ENCODE results near the gene EFCAB14. TPM values are rescaled to one million over a fixed set of nuclear protein-coding genes. Genes with fewer than 3 reads are reported as not detected.

EFCAB14 gene
- total and polyA plus RNA-seq, 2 experiments from 2014 or later: 38.5 to 79.3 TPM

DNA sequence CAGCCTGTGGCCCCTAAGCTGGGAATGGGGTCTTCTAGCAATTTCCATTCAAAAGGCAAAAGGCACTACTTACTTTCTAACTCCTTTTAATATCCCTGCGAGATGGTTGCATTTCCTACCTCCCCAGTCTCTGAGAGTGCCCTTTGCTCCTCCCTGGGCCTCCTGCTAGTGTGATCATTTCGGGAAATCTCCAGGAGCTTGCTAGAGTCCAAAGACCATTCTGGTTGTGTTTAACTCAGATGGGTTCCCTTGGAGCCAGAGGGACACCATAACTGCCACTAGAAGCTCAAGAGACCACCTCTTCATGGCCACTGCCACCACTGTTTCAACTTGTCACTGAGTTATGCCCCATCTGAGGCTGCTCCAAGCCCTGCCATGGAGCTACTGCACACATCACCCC, 45.5 kb upstream of the EFCAB14 start:
- no peak overlapping the region for H3K4me3 ChIP-seq
- peak overlapping the region; percentile 48 for H3K4me2 ChIP-seq
- no peaks in the 10 kb centered on the region for H3K9me2 ChIP-seq (replicated peaks; ENCODE audit: insufficient read depth)
- no peaks in the 10 kb centered on the region for H3K27me3 ChIP-seq
- no peaks in the 10 kb centered on the region for H3K36me3 ChIP-seq (replicated peaks; ENCODE audit: insufficient read depth, low read depth)
- DNase-seq (ENCODE audit: low spot score): peak; percentile 54
- H3K9me3 ChIP-seq (ENCODE audit: low read depth): no peaks in the 10 kb centered on the region
- H3K27ac ChIP-seq: peak overlapping the region; percentile 87
- peaks cover 18% of the 10 kb centered on the region for H3K4me1 ChIP-seq (ENCODE audit: insufficient read depth)
- H2AFZ ChIP-seq: no peak overlapping the region
- WGBS (ENCODE audit: low lambda C conversion rate, missing lambda C conversion rate): 63% methylated on average over 2 of the region's 2 CpGs
- no peaks in the 10 kb centered on the region for H4K20me1 ChIP-seq (ENCODE audit: insufficient read depth, poor library complexity, severe bottlenecking)
- H3K79me2 ChIP-seq: no peaks in the 10 kb centered on the region
- TF ChIP-seq, protein P1, sequence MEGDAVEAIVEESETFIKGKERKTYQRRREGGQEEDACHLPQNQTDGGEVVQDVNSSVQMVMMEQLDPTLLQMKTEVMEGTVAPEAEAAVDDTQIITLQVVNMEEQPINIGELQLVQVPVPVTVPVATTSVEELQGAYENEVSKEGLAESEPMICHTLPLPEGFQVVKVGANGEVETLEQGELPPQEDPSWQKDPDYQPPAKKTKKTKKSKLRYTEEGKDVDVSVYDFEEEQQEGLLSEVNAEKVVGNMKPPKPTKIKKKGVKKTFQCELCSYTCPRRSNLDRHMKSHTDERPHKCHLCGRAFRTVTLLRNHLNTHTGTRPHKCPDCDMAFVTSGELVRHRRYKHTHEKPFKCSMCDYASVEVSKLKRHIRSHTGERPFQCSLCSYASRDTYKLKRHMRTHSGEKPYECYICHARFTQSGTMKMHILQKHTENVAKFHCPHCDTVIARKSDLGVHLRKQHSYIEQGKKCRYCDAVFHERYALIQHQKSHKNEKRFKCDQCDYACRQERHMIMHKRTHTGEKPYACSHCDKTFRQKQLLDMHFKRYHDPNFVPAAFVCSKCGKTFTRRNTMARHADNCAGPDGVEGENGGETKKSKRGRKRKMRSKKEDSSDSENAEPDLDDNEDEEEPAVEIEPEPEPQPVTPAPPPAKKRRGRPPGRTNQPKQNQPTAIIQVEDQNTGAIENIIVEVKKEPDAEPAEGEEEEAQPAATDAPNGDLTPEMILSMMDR (IDR thresholded peaks at IDR 0.05; ENCODE audit: poor library complexity): no peak
- TF ChIP-seq EZH2phosphoT487 (IDR thresholded peaks at IDR 0.05; ENCODE audit: low read depth, severe bottlenecking, unreplicated experiment) (no peak), EZH2 (IDR thresholded peaks at IDR 0.05; ENCODE audit: borderline replicate concordance) (no peak)

DNA sequence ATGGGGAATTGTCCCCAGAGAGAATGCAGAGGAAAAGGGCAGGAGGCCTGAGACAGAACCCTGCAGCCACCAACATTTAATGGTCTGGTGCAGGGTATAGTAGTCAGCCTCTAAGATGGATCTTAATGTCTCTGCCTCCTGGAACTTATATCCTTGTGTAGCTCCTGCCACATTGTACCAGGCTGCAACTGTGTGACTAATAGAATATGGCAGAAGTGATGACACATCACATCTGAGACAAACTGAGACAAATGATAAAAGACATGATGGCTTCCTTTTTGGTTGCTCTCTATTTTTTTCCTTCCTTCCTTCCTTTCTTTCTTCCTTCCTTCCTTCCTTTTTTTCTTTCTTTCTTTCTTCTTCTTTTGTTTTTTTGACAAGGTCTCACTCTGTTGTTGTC, 42.8 kb upstream of the EFCAB14 start:
- Histone ChIP-seq H3K27me3 (no peaks in the 10 kb centered on the region), H3K4me1 (ENCODE audit: insufficient read depth) (peaks cover 35% of the 10 kb centered on the region), H3K4me3 (no peak overlapping the region), H3K9me3 (ENCODE audit: low read depth) (no peaks in the 10 kb centered on the region), H3K4me2 (no peak overlapping the region), H3K79me2 (no peaks in the 10 kb centered on the region), H3K9me2 (replicated peaks; ENCODE audit: insufficient read depth) (no peaks in the 10 kb centered on the region), H4K20me1 (ENCODE audit: insufficient read depth, poor library complexity, severe bottlenecking) (no peaks in the 10 kb centered on the region), H3K36me3 (replicated peaks; ENCODE audit: insufficient read depth, low read depth) (no peaks in the 10 kb centered on the region), H2AFZ (no peak overlapping the region), H3K27ac (no peak overlapping the region)
- TF ChIP-seq, protein P1 (IDR thresholded peaks at IDR 0.05; ENCODE audit: poor library complexity): no peak
- no peak for TF ChIP-seq EZH2phosphoT487 (IDR thresholded peaks at IDR 0.05; ENCODE audit: low read depth, severe bottlenecking, unreplicated experiment)
- TF ChIP-seq EZH2 (IDR thresholded peaks at IDR 0.05; ENCODE audit: borderline replicate concordance): no peak
- no peak for DNase-seq (ENCODE audit: low spot score)

DNA sequence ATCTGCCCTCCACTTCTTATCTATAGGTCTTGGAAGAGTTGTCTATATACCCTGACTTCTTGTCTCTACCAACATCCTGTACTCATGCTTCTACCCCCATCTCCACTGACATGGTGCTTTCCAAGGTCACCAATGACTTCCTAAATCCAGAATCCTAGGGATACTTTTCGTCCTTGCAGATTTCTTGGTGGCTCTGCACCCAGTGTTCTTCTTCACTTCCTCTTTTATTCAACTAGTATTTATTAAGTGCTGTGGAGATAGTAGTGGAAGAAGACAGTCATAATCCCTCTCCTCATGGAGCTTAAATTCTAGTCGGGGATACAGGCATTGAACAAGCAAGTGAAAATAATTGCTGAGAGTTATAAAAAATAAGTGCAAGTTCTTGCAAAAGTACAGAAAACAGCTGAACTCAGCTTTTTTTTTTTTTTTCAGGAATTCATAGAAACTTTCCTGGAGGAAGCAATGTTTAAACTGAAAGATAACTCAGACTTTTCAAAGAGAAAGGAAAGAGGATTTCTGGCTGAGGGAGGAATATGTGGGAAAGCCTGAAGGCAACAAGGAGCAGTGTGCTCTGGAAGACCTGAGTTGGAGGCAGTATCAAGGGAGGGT, 41.7 kb upstream of the EFCAB14 start:
- DNase-seq (ENCODE audit: low spot score): no peak
- Histone ChIP-seq H3K79me2 (no peaks in the 10 kb centered on the region), H3K27ac (no peak overlapping the region), H4K20me1 (ENCODE audit: insufficient read depth, poor library complexity, severe bottlenecking) (no peaks in the 10 kb centered on the region), H3K4me1 (ENCODE audit: insufficient read depth) (peaks cover 46% of the 10 kb centered on the region), H3K4me2 (no peak overlapping the region), H3K4me3 (no peak overlapping the region), H3K27me3 (no peaks in the 10 kb centered on the region), H3K9me3 (ENCODE audit: low read depth) (no peaks in the 10 kb centered on the region), H3K9me2 (replicated peaks; ENCODE audit: insufficient read depth) (no peaks in the 10 kb centered on the region), H2AFZ (no peak overlapping the region), H3K36me3 (replicated peaks; ENCODE audit: insufficient read depth, low read depth) (no peaks in the 10 kb centered on the region)
- TF ChIP-seq, protein P1 (IDR thresholded peaks at IDR 0.05; ENCODE audit: poor library complexity): no peak
- TF ChIP-seq EZH2 (IDR thresholded peaks at IDR 0.05; ENCODE audit: borderline replicate concordance) (no peak), EZH2phosphoT487 (IDR thresholded peaks at IDR 0.05; ENCODE audit: low read depth, severe bottlenecking, unreplicated experiment) (no peak)
- WGBS (ENCODE audit: low lambda C conversion rate, missing lambda C conversion rate): 88% methylated on average over 2 of the region's 2 CpGs
